Fibroblast of pulmonary artery (primary cell): ENCODE data around the gene UCK2.

Source experiments
- DNase-seq: peaks from one replicate; pipeline ENCODE4 v3.0.0-alpha.2; 2010; ENCODE audit warnings: low read depth
- H3K4me3 ChIP-seq: replicated peaks from 2 replicates; pipeline ENCODE4 v1.5.1; 2011; ENCODE audit warnings: low read depth, mild to moderate bottlenecking, control low read depth, low read length, moderate library complexity
- TF ChIP-seq, protein P1 (sequence below): IDR thresholded peaks from 2 replicates; pipeline ENCODE4 v1.5.1; 2011; ENCODE audit warnings: mild to moderate bottlenecking, control low read depth, low read length, inconsistent platforms; ENCODE audit errors: missing control alignments

The UCK2 gene

DNA sequence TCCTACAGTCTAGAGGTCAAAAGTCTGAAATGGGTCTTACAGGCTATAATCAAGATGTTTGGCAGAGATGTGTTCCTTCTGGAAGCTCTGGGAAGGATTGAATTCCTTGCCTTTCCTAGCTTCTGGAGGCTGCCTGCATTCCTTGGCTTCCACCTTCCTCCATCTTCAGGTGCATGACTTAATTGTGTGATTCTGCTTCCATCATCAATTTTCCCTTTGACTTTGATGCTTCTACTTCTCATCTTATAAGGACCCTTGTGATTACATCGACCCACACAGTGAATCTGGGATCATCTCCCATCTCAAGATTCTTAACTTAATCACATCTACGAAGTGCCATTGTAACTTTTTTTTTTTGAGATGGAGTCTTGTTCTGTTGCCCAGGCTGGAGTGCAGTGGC is 111.4 kb downstream of the UCK2 start:
- TF ChIP-seq, protein P1, sequence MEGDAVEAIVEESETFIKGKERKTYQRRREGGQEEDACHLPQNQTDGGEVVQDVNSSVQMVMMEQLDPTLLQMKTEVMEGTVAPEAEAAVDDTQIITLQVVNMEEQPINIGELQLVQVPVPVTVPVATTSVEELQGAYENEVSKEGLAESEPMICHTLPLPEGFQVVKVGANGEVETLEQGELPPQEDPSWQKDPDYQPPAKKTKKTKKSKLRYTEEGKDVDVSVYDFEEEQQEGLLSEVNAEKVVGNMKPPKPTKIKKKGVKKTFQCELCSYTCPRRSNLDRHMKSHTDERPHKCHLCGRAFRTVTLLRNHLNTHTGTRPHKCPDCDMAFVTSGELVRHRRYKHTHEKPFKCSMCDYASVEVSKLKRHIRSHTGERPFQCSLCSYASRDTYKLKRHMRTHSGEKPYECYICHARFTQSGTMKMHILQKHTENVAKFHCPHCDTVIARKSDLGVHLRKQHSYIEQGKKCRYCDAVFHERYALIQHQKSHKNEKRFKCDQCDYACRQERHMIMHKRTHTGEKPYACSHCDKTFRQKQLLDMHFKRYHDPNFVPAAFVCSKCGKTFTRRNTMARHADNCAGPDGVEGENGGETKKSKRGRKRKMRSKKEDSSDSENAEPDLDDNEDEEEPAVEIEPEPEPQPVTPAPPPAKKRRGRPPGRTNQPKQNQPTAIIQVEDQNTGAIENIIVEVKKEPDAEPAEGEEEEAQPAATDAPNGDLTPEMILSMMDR: no peak
- DNase-seq: no peak
- no peak overlapping the region for H3K4me3 ChIP-seq

DNA sequence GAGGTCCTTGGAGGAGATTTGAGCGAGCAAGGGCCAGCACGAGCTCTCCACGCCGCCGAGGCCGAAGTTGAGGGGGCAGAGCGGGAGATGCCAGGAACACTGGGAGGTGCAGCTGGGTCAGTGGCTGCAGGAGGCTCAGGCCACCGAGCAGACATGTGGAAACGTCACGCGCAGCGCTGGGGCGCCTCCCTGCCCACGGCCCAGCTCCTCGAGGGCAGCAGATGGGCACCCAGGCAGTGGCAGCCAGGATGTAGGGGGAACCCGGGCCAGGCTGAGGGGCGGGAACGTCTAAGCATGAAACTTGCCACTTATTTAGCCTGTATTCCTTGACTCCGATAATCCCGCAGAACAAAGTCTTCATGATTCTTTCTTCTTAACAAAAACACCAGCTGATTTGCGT is 114.1 kb downstream of the UCK2 start:
- TF ChIP-seq, protein P1: no peak
- DNase-seq: no peak
- no peak overlapping the region for H3K4me3 ChIP-seq

DNA sequence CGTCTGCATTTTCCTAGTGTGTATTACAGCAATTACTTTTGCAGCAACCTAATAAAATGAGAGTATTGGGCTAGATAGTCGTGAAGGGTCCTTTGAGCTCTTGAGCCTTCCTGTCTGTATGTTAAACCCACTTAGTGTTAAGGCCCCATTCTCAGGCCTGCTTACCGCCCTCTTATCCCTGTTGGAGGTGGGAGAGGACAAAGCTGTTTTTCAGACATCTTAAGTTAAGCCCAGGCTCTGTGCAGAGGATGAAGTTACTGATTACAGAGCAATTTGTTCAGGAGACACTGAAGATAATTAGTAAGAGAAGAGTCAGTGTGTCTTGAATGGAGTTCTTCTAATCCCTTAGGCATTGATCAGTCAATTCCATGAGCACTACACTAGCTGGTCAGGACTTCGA is 114.6 kb downstream of the UCK2 start:
- DNase-seq: no peak
- no peak overlapping the region for H3K4me3 ChIP-seq
- TF ChIP-seq, protein P1: no peak

DNA sequence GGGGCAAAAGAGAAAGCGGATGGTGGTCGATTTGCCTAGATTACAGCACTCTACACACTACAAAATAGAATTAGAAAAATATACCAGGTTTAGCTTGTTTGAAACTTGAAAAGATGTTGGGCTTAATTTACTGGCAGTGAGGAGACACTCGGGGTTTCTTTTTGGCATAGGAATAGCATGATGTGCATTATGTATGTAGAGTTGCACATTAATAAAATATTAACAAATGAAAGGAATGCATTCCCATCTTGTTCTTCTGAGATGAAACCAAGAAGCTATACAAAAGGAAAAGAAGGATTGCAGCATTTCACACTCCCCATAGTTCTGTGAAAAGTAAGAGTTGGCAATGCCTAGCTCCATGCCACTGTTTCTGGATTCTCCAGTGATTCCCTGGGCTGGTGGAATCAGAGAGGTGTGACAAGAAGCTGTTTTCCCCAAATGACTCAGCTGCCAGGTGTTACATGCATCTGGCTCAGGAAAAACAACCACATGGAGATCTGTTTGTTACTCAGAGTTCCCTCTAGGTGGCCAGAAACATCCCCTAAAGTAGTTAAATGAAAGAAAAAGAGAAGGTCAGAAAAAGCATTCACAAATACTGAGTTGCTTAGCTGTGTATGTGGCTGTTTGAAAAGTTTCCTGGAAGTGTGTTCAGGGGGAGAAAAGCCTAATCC is 115.6 kb downstream of the UCK2 start:
- DNase-seq: no peak
- TF ChIP-seq, protein P1: no peak
- no peak overlapping the region for H3K4me3 ChIP-seq

DNA sequence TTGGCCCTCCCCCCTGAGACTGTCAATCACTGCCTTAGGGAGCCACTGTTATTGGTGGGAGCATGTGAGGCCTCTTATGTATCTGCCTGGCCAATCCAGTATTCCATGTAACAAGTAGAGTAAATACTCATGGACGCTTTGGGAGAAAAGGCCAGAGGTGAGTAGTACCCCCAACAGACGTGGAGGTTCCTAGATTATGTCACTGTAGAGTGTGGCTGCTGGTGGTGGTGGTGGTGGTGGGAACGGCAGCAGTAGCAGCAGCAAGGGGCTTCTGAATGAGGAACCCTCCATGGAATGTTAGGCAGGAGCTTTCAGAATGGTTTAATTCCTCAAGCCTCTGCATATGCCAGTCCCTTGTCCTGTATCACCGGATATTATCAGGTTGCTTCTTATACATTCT is 118.5 kb downstream of the UCK2 start:
- TF ChIP-seq, protein P1: no peak
- no peak overlapping the region for H3K4me3 ChIP-seq
- DNase-seq: no peak

DNA sequence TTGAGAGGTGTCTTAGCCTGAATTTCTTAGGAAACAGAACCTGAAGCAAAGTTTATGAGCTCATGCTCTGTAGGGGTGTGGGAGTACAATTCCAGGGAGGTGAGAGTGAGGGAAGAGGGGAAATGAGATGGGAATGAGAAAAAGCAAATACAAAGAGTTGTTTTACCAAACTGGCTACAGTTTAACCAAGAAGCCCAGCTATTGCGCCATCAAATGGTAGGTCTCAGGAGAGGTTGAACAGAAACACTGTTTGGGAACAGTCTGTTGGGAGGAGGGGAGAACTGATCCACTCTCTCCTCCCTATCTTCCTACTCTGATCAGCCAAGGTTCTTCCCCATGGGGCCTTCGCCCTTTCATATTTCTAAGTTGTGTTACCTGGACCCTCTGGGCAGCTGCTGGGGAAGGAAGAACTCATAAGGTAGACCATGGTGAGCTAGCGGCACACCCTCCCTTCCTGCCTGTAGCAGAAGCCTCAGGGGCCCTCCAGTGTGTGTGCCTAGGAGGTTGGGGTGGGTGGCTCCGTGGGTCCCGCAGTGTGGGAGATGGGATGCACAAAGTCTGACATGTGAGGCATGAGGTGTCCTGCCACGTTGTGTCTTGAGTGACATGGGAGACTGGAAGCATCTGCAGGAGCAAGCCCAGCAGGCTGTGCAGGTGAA is 120.5 kb downstream of the UCK2 start:
- TF ChIP-seq, protein P1: no peak
- no peak overlapping the region for H3K4me3 ChIP-seq
- DNase-seq: no peak
